Ovary (tissue), 3 donors: ENCODE results near the gene RASA2.

Source experiments
- CTCF ChIP-seq, 3 donors: fragments of 450-650 bp in 2 of 3; fragments of 200-600 bp in 1 of 3; IDR thresholded peaks; one replicate each; pipeline versions ENCODE4 v1.5.1 to v1.8.0; 2016 to 2022; ENCODE audit warnings: antibody characterized with exemption in 3 of 3, mild to moderate bottlenecking in 1 of 3
- EP300 ChIP-seq: sonication (generic); formaldehyde crosslinking; IDR thresholded peaks from one replicate; pipeline ENCODE4 v1.6.1; 2017; ENCODE audit warnings: antibody characterized with exemption
- POLR2A ChIP-seq: fragments of 450-650 bp; IDR thresholded peaks from one replicate; pipeline ENCODE4 v1.6.1; 2017; ENCODE audit warnings: antibody characterized with exemption, mild to moderate bottlenecking, moderate library complexity
- donor health status: DM: no; HTN: no; CAD: no.

GRCh38 chr3:141619450-141619849 lies 132.6 kb downstream of the RASA2 start:
- no peak for TF ChIP-seq CTCF (IDR thresholded peaks at IDR 0.05)
- TF ChIP-seq POLR2A, result no peak
- TF ChIP-seq EP300, result no peak
